HepG2 (cell line): Measurements from ENCODE around the gene GYS1. TPM values are rescaled to one million over a fixed set of nuclear protein-coding genes. Genes with fewer than 3 reads are reported as not detected.

Source experiments
- ATAC-seq: fragments of 200-7000 bp; cut with Tn5 transposase; 3 replicates; pipeline ENCODE4 v1.9.1; 2020; ENCODE audit warnings: mild to moderate bottlenecking, moderate library complexity
- BruUV-seq: library from RNA; stranded (reverse); fragments of 400-500 nt; replicated peaks from 2 replicates; lab custom pipeline; 2021; lab: Mats Ljungman, UMichigan
- CTCF ChIA-PET: fragments of 300-600 bp; formaldehyde crosslinking; extraction: SDS; loops from one replicate; lab custom pipeline; 2021; ENCODE audit warnings: low total read pairs, inconsistent platforms, low intra/inter-chr PET ratio; lab: Yijun Ruan, JAX
- POLR2A ChIA-PET: fragments of 350-600 bp; sonication (Branson Sonifier 250); formaldehyde crosslinking; loops from one replicate; lab custom pipeline; 2020; ENCODE audit warnings: antibody characterized with exemption, inconsistent platforms; lab: Yijun Ruan, JAX
- DNase-seq: peaks from one replicate; pipeline ENCODE4 v3.0.0-alpha.2; 2015; ENCODE audit warnings: low spot score
- FAIRE-seq: peaks from 3 replicates; lab custom pipeline; 2011; peaks lifted over from hg19 to GRCh38; lab: Jason Lieb, UNC
- H2AFZ ChIP-seq: one replicate; pipeline ENCODE4 v1.6.1; 2011; ENCODE audit warnings: low read length, inconsistent platforms
- H3K27ac ChIP-seq: fragments of 300-600 bp; 3 replicates; pipeline ENCODE4 v1.8.0; 2011; ENCODE audit warnings: mixed run types, mild to moderate bottlenecking, mixed read lengths, low read length, inconsistent platforms; ENCODE audit not compliant: insufficient read depth; ENCODE audit errors: extremely low read length
- H3K27me3 ChIP-seq, 2 experiments: fragments of 200-600 bp in 1 of 2; 2 replicates in 1 of 2; 3 replicates in 1 of 2; pipeline versions ENCODE4 v1.6.0 to v1.8.0; 2011; ENCODE audit warnings: low read length in 2 of 2, mild to moderate bottlenecking in 2 of 2, moderate library complexity in 2 of 2, inconsistent platforms in 1 of 2; ENCODE audit not compliant: insufficient read depth in 2 of 2, control insufficient read depth in 1 of 2
- H3K36me3 ChIP-seq, 2 experiments: fragments of 200-600 bp in 1 of 2; replicated peaks in 1 of 2; 2 replicates in 1 of 2; 3 replicates in 1 of 2; pipeline versions ENCODE4 v1.5.1 to v1.8.0; 2011; ENCODE audit warnings: low read length in 2 of 2, inconsistent platforms in 1 of 2; ENCODE audit not compliant: insufficient read depth in 2 of 2, control insufficient read depth in 1 of 2
- H3K4me1 ChIP-seq: 2 replicates; pipeline ENCODE4 v1.5.1; 2012; ENCODE audit warnings: low read length, inconsistent platforms; ENCODE audit not compliant: insufficient read depth
- H3K4me2 ChIP-seq: 2 replicates; pipeline ENCODE4 v1.6.0; 2011; ENCODE audit warnings: low read depth, low read length, inconsistent platforms
- H3K4me3 ChIP-seq, 3 experiments: fragments of 200-600 bp in 1 of 3; sonication (generic), shearing (Covaris generic) in 1 of 3; replicated peaks in 1 of 3; 2 replicates each; pipeline ENCODE4 v1.5.1; 2011 to 2016; ENCODE audit warnings: low read length in 3 of 3, inconsistent platforms in 2 of 3, low read depth in 2 of 3, mild to moderate bottlenecking in 2 of 3, control low read depth in 1 of 3, mixed read lengths in 1 of 3; ENCODE audit not compliant: insufficient read depth in 1 of 3
- H3K79me2 ChIP-seq: one replicate; pipeline ENCODE4 v1.6.1; 2011; ENCODE audit warnings: low read length, inconsistent platforms; ENCODE audit not compliant: insufficient read depth
- H3K9ac ChIP-seq: 2 replicates; pipeline ENCODE4 v1.6.0; 2011; ENCODE audit warnings: mild to moderate bottlenecking, low read depth, low read length, inconsistent platforms; ENCODE audit not compliant: insufficient read depth
- H3K9me3 ChIP-seq: 2 replicates; pipeline ENCODE4 v1.5.1; 2012; ENCODE audit warnings: mild to moderate bottlenecking, low read length
- H4K20me1 ChIP-seq: 2 replicates; pipeline ENCODE4 v1.6.0; 2011; ENCODE audit warnings: inconsistent platforms, mild to moderate bottlenecking, low read length, moderate library complexity; ENCODE audit not compliant: insufficient read depth
- CTCF ChIP-seq: sonication (generic); formaldehyde crosslinking; IDR thresholded peaks from 2 replicates; pipeline ENCODE4 v1.5.0; 2020; ENCODE audit warnings: mild to moderate bottlenecking, missing genetic modification reagents, moderate library complexity
- EP300 ChIP-seq, 3 experiments: sonication (generic) in 1 of 3; formaldehyde crosslinking in 1 of 3; IDR thresholded peaks; 2 replicates each; pipeline versions ENCODE4 v1.5.1 to v1.6.1; 2011 to 2020; ENCODE audit warnings: low read depth in 2 of 3, low read length in 2 of 3, borderline replicate concordance in 1 of 3, improper control_type of control experiment in 1 of 3, mild to moderate bottlenecking in 1 of 3, missing genetic modification reagents in 1 of 3, moderate library complexity in 1 of 3
- FLYWCH1 ChIP-seq: sonication (generic); formaldehyde crosslinking; IDR thresholded peaks from 2 replicates; pipeline ENCODE4 v1.8.1; 2023; ENCODE audit warnings: mild to moderate bottlenecking, missing genetic modification reagents
- FOXC1 ChIP-seq: sonication (generic); formaldehyde crosslinking; IDR thresholded peaks from 2 replicates; pipeline ENCODE4 v1.8.0; 2022; ENCODE audit warnings: mild to moderate bottlenecking, missing genetic modification reagents, borderline replicate concordance
- HDAC2 ChIP-seq: sonication (generic); formaldehyde crosslinking; IDR thresholded peaks from 2 replicates; pipeline ENCODE4 v1.4.0; 2020; ENCODE audit warnings: missing genetic modification reagents
- HMG20A ChIP-seq: IDR thresholded peaks from 2 replicates; pipeline ENCODE4 v1.6.1; 2016; ENCODE audit warnings: borderline replicate concordance
- PBX2 ChIP-seq: IDR thresholded peaks from 2 replicates; pipeline ENCODE4 v1.6.1; 2016; ENCODE audit warnings: control low read depth
- SRSF1 ChIP-seq: fragments of 200-400 bp; formaldehyde crosslinking; optimal IDR thresholded peaks from 2 replicates; pipeline ENCODE3; 2017; ENCODE audit warnings: mild to moderate bottlenecking, low read depth, low read length, moderate library complexity
- TGIF2 ChIP-seq: IDR thresholded peaks from 2 replicates; pipeline ENCODE4 v1.6.1; 2016; ENCODE audit warnings: control low read depth, missing compliant biosample characterization
- TOE1 ChIP-seq: sonication (generic); formaldehyde crosslinking; IDR thresholded peaks from 2 replicates; pipeline ENCODE4 v1.4.0; 2020; ENCODE audit warnings: mild to moderate bottlenecking, missing genetic modification reagents
- ZFP36L2 ChIP-seq: sonication (generic); formaldehyde crosslinking; IDR thresholded peaks from 2 replicates; pipeline ENCODE4 v1.4.0; 2020; ENCODE audit warnings: missing genetic modification reagents
- ZNF557 ChIP-seq: sonication (generic); formaldehyde crosslinking; IDR thresholded peaks from 2 replicates; pipeline ENCODE4 v1.4.0; 2020; ENCODE audit warnings: missing genetic modification reagents
- ZNF570 ChIP-seq: sonication (generic); formaldehyde crosslinking; IDR thresholded peaks from 2 replicates; pipeline ENCODE4 v1.4.0; 2020; ENCODE audit warnings: mild to moderate bottlenecking, missing genetic modification reagents, borderline replicate concordance
- ZNF747 ChIP-seq: sonication (generic); formaldehyde crosslinking; IDR thresholded peaks from 2 replicates; pipeline ENCODE4 v1.8.1; 2023; ENCODE audit warnings: missing genetic modification reagents, mild to moderate bottlenecking, borderline replicate concordance
- ZNF839 ChIP-seq: sonication (generic); formaldehyde crosslinking; IDR thresholded peaks from 2 replicates; pipeline ENCODE4 v1.4.0; 2020; ENCODE audit warnings: missing genetic modification reagents, mild to moderate bottlenecking, borderline replicate concordance
- WGBS: methylation state at CpG from one replicate; pipeline ENCODE4 v1.1.6; 2017; ENCODE audit warnings: low lambda C conversion rate; 5-methylcytosine and 5-hydroxymethylcytosine counted together
- in situ Hi-C: cut with HindIII; loops from 2 replicates; pipeline ENCODE4 v1.10.0; 2017; ENCODE audit warnings: low pct_unique_long_range_greater_than_20kb; ENCODE audit not compliant: extremely low pct_ligation_motif_present
- intact Hi-C: fragments of 100-400 bp; cut with micrococcal nuclease; formaldehyde crosslinking; loops from one replicate; pipeline ENCODE4 v1.10.0; 2022; ENCODE audit not compliant: unreplicated experiment
- polyA plus RNA-seq, 8 experiments: library from polyadenylated mRNA; depleted of rRNA in 3 of 8; stranded (reverse) in 7 of 8; unstranded in 1 of 8; fragments of >200 nt; fragmentation: Illumina TruSeq in 4 of 8; extraction: Trizol in 4 of 8; gene quantifications; 2 replicates each; pipeline versions ENCODE4 v1.2.1 to v1.2.3, GENCODE V29; 2011 to 2016; ENCODE audit warnings: low read depth in 4 of 8, missing spikeins in 1 of 8, mixed read lengths in 1 of 8; ENCODE audit not compliant: insufficient read depth in 1 of 8
- total RNA-seq, 5 experiments: library from RNA; depleted of rRNA; stranded (reverse); fragments of >200 nt; fragmentation: Illumina TruSeq; extraction: Trizol; gene quantifications; 2 replicates each; pipeline ENCODE4 v1.2.3, GENCODE V29; 2016; ENCODE audit warnings: low read depth in 1 of 5
- TF ChIP-seq, protein P1 (sequence below): IDR thresholded peaks from 2 replicates; pipeline ENCODE4 v1.6.1; 2016

The GYS1 gene
- total and polyA plus RNA-seq, 2 of the 13 experiments (the other 11 are each of a cell fraction or from before 2014, with no cell fraction given) = 18.4 to 42.1 TPM

- TF ChIP-seq PBX2 (CRISPR knock-in tag) (no peak), TOE1 (CRISPR knock-in tag) (no peak), ZNF747 (CRISPR knock-in tag) (0 out of 2 replicates have a peak, but pooled peaks have one; percentile 8), ZNF570 (CRISPR knock-in tag) (no peak), CTCF (CRISPR knock-in tag) (no peak)
- TF ChIP-seq, all 625 proteins: peak for 87
Observed at GRCh38 chr19:48965806-48966540, 27.1 kb downstream of the GYS1 start (continued).

DNA sequence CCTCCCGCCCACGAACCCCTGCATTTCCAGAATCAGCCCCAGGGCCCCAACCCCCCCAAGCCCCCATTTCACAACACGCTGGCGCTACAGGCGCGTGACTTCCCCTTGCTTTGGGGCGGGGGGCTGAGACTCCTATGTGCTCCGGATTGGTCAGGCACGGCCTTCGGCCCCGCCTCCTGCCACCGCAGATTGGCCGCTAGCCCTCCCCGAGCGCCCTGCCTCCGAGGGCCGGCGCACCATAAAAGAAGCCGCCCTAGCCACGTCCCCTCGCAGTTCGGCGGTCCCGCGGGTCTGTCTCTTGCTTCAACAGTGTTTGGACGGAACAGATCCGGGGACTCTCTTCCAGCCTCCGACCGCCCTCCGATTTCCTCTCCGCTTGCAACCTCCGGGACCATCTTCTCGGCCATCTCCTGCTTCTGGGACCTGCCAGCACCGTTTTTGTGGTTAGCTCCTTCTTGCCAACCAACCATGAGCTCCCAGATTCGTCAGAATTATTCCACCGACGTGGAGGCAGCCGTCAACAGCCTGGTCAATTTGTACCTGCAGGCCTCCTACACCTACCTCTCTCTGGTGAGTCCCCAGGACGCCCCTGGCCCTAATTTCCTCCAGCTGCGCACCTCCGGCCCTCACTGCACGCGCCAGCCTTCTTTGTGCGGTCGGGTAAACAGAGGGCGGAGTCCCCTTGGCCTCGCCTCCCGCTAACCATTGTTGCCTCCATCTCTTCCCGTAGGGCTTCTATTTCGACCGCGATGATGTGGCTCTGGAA, 27.9 kb downstream of the GYS1 start, which contains the start of gene FTL:
Gene FTL (plus strand): TSS at position 270 of the 766 bp plus-strand sequence. CDS start 199 bp downstream, at position 469.
- WGBS = under 1% methylated on average over 34 of the region's 52 CpGs
- Histone ChIP-seq H4K20me1 (peaks cover 33% of the 10 kb centered on the region), H3K4me1 (peaks cover 49% of the 10 kb centered on the region), H3K4me3 (peak within 1 kb of the TSS; percentile 80 to 99 (median 89)), H3K9me3 (no peaks in the 10 kb centered on the region), H3K9ac (peak within 1 kb of the TSS; percentile 98), H3K27me3 (no peaks in the 10 kb centered on the region; a peak in 1 of 5 replicates), H3K4me2 (peak within 1 kb of the TSS; percentile 97), H2AFZ (no peak within 1 kb of the TSS), H3K79me2 (peaks cover 25% of the 10 kb centered on the region), H3K27ac (peak within 1 kb of the TSS; percentile 100), H3K36me3 (peaks cover 3 to 19% of the 10 kb centered on the region in 2 experiments)
- no TSS peak for BruUV-seq
- ChIA-PET POLR2A (interaction anchor here (1.2 to 5.6 kb wide), 7 partner anchors 10 to 97 kb away, joined by 3 to 153 read pairs (median 26); partner anchors contain the start of genes BAX, GYS1, NUCB1 and PLEKHA4), CTCF (no interaction called here)
- in situ Hi-C loops (no loop called here), intact Hi-C loops (loop anchor here (10.0 kb wide), 2 partner anchors 90 to 180 kb away; partner anchors contain the start of gene PPP1R15A)
- peak; percentile 95 for DNase-seq
- FAIRE-seq = peak; percentile 58
- ATAC-seq = peak; percentile 17
- TF ChIP-seq FOXC1 (CRISPR knock-in tag) (peak; percentile 91), ZNF557 (peak; percentile 97), FLYWCH1 (0 out of 2 replicates have a peak, but pooled peaks have one; percentile 43), ZNF839 (CRISPR knock-in tag) (no peak), HDAC2 (no peak), TGIF2 (CRISPR knock-in tag) (peak; percentile 89), EP300 (IDR thresholded peaks at IDR 0.05; ENCODE audit: low read depth in 2 of 2, low read length in 2 of 2) (peak in 1 of 2 experiments; percentile 51; a peak in 1 of 4 replicates), EP300 (CRISPR knock-in tag; IDR thresholded peaks at IDR 0.05; ENCODE audit: borderline replicate concordance) (0 out of 2 replicates have a peak, but pooled peaks have one; percentile 37), SRSF1 (peak; percentile 85), ZFP36L2 (CRISPR knock-in tag) (peak; percentile 93), HMG20A (CRISPR knock-in tag) (peak; percentile 29; the same call in 1 of the 2 replicates)
- TF ChIP-seq, protein P1, sequence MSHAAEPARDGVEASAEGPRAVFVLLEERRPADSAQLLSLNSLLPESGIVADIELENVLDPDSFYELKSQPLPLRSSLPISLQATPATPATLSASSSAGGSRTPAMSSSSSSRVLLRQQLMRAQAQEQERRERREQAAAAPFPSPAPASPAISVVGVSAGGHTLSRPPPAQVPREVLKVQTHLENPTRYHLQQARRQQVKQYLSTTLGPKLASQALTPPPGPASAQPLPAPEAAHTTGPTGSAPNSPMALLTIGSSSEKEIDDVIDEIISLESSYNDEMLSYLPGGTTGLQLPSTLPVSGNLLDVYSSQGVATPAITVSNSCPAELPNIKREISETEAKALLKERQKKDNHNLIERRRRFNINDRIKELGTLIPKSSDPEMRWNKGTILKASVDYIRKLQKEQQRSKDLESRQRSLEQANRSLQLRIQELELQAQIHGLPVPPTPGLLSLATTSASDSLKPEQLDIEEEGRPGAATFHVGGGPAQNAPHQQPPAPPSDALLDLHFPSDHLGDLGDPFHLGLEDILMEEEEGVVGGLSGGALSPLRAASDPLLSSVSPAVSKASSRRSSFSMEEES (CRISPR knock-in tag) = peak; percentile 97
